CMK (cell line): ENCODE measurements around the gene DOCK6.

Experiments
- DNase-seq: peaks from one replicate; pipeline ENCODE4 v3.0.0-alpha.2; 2010; ENCODE audit warnings: low read depth

Gene DOCK6

DNA sequence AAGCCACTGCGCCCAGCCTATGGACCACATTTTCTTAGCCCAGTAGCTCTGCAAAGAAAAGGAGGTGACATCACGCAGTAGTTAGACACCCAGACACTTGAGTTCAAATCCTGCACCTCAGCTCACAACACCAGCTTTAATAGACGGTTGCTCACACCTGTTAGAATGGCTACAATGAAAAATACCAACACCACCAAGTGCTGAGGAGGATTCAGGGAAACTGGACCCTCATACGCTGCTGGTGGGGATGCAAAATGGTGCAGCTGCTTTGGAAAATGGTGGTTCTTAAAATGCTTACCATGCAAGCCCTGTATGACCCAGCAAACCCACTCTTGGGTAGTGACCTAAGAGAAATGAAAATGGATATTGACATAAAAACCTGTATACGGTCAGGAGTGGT, 11.7 kb upstream of the DOCK6 start:
- no peak for DNase-seq

GRCh38 chr19:11273296-11273695, 11.0 kb upstream of the DOCK6 start:
- no peak for DNase-seq

DNA sequence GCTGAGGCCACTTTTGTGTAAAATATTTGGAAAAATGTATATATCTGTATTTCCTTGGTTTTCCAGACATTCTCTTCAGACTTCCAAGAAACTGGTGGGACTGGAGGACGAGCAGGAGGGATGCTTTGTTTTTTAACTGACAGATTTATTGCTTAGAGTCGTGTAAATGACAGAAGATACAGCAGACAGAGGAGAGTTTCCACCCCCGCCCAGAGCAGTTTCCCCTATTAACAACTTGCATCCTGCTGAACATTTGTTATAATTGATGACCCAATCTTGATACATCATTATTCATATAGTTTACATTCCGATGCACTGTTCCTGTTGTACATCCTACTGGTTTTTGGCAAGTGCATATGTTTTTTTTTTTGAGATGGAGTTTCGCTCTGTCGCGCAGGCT, 7.1 kb upstream of the DOCK6 start:
- DNase-seq = no peak

GRCh38 chr19:11268783-11269267, 6.5 kb upstream of the DOCK6 start:
- peak; percentile 76 for DNase-seq

DNA sequence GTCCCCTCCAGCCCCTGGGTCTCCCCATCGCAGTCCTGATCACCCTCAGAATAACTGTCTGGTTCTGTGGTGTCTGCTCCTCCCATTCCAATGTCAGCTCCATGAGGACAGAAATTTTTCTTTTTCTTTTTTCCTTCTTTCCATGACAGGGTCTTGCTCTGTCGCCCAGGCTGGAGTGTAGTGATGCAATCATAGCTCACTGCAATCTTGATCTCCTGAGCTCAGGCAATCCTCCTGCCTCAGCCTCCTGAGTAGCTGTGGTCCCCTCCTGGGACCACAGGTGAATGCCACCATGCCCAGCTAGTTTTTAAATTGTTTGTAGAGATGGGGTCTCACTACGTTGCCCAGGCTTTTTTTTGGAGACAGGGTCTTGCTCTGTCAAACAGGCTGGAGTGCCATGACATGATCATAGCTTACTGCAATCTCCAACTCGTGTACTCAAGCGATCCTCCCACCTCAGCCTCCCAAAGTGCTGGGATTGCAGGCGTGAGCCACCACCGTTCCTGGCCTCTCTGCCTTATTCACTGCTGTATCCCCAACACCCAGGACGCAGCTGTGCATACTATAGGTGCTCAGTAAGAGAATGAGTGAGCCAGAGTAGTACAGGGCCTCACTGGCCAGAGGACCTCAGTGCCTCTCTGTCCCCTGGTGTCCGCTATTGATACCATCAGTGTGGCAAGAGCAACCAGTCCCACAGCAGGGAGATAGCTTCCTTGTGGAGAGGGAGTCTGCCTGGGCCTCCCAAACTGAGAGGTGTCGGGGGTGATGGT, 5.2 kb upstream of the DOCK6 start:
- no peak for DNase-seq

- no peak for DNase-seq
Observed at GRCh38 chr19:11265785-11266236, 3.5 kb upstream of the DOCK6 start.

DNA sequence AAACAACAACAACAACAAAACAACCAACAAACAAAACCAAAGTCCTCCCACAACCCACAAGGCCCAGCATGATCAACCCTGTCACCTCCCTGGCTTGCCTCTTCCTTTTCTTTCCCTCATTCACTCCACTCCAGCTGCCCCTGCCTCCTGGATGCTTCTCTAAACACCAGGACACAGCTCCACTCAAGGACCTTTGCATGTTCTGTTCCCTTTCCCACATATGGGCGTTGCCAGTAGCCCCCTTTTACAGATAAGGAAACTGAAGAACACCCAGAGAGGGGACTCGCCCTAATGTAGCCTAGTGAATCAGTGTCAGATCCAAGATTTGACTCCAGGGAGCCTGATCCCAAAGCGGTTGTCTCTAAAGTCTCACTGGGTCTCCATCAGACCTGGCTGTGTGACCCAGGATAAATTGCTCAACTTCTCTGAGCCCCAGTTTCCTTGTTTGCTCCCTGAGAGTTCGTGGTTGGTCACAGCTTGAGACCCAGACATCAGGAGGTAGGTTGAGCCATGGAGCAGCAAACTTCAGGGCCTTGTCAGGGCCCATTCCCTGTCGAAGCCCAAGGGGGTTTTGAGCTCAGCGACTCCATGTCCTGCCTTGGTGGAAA, 3.0 kb upstream of the DOCK6 start:
- no peak for DNase-seq

GRCh38 chr19:11264452-11265176, 2.3 kb upstream of the DOCK6 start:
- DNase-seq = no peak

DNA sequence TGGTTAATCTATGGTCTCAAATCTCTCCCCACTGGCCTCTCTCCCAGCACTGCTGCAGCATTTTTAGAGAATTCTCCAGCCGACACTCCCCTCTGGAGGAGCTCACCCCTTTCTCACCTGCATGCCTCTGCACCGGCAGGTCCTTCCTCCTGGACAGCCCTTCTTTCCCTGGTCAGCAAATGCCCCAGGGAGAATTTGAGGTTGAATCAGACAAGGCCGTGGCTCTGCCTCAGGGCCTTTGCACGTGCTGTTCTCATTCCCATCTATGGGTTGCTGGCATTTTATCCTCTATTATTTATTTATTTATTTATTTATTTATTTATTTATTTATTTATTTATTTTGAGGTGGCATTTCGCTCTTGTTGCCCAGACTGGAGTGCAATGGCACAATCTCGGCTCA, 1.4 kb upstream of the DOCK6 start:
- DNase-seq = no peak

DNA sequence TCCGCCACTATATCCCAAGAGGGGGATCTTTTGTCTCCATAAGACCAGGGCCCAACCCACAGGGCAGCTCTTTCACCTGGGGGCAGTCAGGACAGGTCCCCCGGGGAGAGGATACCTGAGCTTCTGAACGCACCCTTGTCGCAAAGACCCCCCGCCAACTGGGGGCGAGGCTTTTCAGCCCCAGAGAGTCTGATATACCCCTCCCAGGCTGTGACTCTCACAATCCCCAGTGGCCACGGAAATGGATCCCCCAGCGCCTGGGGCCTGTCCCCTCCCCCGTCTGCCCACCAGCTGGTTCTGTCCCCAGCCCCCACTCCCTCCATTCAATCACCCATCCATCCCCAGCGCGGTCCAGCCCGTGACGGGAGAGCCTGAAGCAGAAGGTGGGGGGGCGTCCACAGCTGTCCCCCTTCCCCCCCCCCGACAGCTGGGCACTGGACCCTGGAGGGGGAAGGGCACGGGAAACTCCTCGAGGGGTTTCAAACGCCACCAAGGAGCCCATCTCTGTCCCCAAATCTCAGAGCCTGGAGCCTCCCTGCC, 823 bp downstream of the DOCK6 start:
- no peak for DNase-seq

DNA sequence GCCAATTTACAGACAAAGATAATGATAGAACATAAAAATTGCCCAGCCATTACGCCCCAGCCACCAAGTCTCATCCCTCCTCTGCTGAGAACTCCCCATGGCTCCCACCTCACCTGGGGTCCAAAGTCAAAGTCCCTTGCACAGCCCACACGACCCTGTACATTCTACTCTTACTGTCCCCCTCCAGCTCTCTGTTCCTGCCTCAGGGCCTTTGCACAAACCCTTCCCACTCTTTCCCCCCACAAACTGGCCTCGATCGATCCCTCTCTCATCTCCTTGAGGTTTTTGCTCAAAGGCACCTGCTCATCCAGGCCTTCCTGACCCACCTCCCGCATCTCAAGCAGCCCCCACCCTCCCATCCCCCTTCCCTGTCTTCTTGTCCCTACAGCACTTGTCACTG, 1.3 kb downstream of the DOCK6 start:
- no peak for DNase-seq

DNA sequence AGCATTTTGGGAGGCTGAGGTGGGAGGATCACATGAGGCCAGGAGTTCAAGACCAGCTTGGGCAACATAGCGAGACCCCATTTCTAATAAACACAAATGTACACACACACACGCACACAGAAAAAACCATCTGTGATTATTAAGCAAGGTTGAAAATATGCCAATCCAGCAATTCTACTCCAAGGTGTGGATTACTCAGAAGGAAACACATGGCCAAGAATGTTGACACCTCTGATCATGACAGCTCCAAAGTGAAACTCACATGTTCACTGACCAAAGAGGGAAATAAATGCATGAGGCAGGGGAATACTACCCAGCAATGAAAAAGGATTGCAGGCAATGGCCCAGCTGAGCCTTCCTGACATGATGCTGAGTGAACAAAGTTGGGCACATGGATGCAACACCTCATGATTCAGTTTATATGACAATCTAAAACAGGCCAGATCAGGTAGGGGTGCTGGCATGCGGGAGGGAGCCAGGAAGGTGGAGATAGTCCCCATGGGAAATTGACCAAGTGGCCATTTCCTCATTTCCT, 4.4 kb downstream of the DOCK6 start:
- DNase-seq = no peak

- DNase-seq = no peak
Observed at GRCh38 chr19:11256189-11256588, 6.1 kb downstream of the DOCK6 start.

DNA sequence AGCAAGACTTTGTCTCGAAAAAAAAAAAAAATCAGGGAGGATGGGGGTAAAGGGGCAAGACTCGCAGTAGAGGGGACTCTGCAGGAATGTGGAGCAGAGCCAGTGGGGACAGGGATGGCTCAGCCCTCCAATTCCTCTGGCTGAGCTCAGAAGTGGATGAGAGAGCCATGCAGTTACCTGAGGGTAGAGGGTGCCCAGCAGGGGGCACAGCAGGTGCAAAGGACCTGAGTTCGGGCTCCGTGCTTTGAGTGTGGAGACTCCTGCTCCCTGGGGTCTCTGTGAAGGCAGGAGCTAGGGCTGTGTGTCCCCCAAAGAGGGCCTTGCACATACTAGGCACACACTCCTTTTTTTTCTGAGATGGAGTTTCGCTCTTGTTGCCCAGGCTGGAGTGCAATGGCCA, 7.7 kb downstream of the DOCK6 start:
- DNase-seq = no peak

GRCh38 chr19:11252665-11253355, 9.5 kb downstream of the DOCK6 start:
- no peak for DNase-seq

DNA sequence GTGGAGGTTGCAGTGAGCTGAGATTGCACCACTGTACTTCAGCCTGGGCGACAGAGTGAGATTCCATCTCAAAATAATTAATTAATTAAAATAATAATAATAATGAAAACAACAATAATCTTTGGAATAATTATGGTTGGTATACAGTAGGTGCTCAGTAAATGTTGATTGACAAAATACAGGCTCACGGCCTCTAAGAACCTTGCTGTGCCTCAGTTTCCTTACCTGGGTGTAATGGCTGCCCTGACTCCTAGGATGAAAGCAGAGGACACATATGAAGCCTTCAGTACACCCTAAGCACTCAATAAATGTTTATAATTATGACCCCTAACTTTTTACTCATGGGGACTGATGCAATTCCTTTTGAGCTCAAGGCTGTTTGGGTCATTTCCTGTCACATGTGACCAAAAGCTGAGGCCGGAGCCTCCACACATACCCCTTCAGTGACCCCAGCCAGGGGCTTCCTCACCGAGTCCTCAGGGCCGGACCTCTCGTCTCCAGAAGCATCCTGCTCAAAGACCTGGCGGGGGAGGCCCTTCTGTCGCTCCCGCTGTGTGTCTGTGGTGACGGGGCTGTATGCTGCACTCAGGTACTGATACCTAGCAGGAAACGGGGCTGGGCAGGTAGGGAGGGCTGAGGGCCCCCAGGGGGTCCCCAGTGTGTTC, 10.5 kb downstream of the DOCK6 start:
- no peak for DNase-seq

DNA sequence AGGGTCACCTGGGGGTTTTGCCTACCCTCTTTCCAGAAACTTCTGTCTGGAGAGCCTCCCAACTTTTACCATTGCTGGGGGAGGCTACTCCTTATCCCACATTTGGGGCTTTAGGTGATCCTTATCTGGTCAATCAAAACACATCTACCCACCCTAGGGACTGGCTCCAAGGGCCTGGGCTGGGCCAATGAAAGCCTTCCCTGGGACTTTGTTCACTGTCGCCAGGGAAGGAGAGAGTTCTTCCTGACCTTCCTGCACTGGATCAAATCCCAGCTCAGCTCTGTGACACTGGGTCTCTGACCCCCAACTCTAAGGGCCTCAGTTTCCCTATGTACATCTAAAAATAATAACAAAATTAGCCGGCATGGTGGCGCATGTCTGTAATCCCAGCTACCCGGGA, 11.1 kb downstream of the DOCK6 start:
- DNase-seq = no peak

DNA sequence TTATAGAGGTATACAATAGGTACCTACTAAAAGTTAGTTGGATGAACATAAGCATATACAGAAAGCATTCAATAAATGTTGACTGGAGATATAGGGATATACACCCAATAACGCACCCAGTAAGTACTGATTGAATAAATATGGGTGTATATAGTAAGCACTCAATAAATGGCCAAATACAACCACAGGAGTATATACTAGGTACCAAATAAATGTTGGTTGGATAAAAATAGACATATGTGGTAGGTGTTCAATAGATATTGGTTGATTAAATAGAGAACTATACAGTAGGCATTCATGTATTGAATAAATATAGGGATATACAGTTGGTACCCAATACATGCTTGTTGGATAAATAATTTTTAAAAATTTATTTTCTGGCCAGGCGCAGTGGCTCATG, 13.5 kb downstream of the DOCK6 start:
- no peak for DNase-seq

- no peak for DNase-seq
Observed at GRCh38 chr19:11247934-11248333, 14.4 kb downstream of the DOCK6 start.

DNA sequence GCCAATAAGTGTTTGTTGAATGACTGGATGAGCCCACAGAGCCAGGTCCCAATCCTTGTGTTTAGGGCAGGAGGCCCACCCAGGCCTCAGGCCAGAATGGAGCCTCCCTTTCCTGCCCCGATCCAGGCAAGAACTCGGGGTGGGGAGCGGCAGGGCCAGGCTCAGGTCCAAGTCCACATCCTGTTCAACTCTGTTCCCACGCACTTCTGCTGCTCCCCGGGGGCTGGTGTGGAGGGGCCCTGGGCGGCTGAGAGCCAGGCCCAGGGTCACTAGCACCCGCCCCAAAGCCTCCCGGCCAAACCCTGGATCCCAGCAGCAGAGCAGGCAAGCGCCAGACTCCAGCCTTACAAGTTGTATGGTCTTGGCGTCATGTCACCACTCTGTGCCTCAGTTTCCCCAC, 14.9 kb downstream of the DOCK6 start:
- DNase-seq = no peak

GRCh38 chr19:11246941-11247340, 15.4 kb downstream of the DOCK6 start:
- DNase-seq = no peak
